ENCODE data around the gene ROMO1. TPM values are rescaled to one million over a fixed set of nuclear protein-coding genes. Genes with fewer than 3 reads are reported as not detected.

ROMO1 gene
- total and polyA plus RNA-seq, 10 of the 15 experiments (the other 5 are each of a cell fraction or from before 2014, with no cell fraction given) = 23.2 to 631 (median 352) TPM

- no TSS peak for BruUV-seq (replicated peaks)
- Histone ChIP-seq H4K20me1 (ENCODE audit: control insufficient read depth, insufficient read depth) (no peaks in the 10 kb centered on the region), H3K27me3 (replicated peaks in 1 of 2; ENCODE audit: control insufficient read depth in 2 of 2, insufficient read depth in 2 of 2, low read length in 1 of 2) (no peaks in the 10 kb centered on the region), H3K36me3 (ENCODE audit: control insufficient read depth in 2 of 2, insufficient read depth in 2 of 2, low read length in 1 of 2) (peaks cover 2 to 13% of the 10 kb centered on the region in 2 experiments; a peak in 3 of 4 replicates), H3K4me1 (ENCODE audit: control insufficient read depth, insufficient read depth, low read length) (peaks cover 11% of the 10 kb centered on the region; the same call in 1 of the 2 replicates), H3K79me2 (ENCODE audit: control insufficient read depth, insufficient read depth, low read length) (peaks cover 27% of the 10 kb centered on the region), H3K9ac (ENCODE audit: control insufficient read depth, insufficient read depth, low read length) (no peak overlapping the region), H3K27ac (ENCODE audit: control insufficient read depth, insufficient read depth) (no peak overlapping the region), H3K9me3 (replicated peaks; ENCODE audit: control insufficient read depth, insufficient read depth, low read length) (no peaks in the 10 kb centered on the region), H3K4me3 (peak overlapping the region; percentile 71), H3K4me2 (ENCODE audit: control insufficient read depth, insufficient read depth) (peak overlapping the region; percentile 95), H2AFZ (ENCODE audit: control insufficient read depth, low read depth, low read length) (peak overlapping the region; percentile 97; the same call in 1 of the 2 replicates)
- intact Hi-C loops (cut with micrococcal nuclease; ENCODE audit: unreplicated experiment) (loop anchor here (2.0 to 5.0 kb wide), 2 partner anchors 95 to 235 kb away; no protein-coding TSS in a partner anchor), in situ Hi-C loops (cut with MboI) (no loop called here)
- RAD21 ChIA-PET (ENCODE audit: unreplicated experiment) = no interaction called here
- WGBS (ENCODE audit: insufficient coverage, insufficient replicate concordance, low lambda C conversion rate, missing lambda C conversion rate) = 83% methylated on average over 9 of the region's 9 CpGs
- DNase-seq (ENCODE audit: low read depth, low spot score) (no peak), ATAC-seq (no peak), FAIRE-seq (no peak)
- SMC1A ChIA-PET (ENCODE audit: uncharacterized antibody, unreplicated experiment) = interaction anchor here (0.6 kb wide), 2 partner anchors 15 to 123 kb away, joined by 3 to 5 read pairs; no protein-coding TSS in a partner anchor
- POLR2A ChIA-PET = interaction anchor here (0.6 kb wide), 3 partner anchors 42 to 186 kb away, joined by 3 to 4 read pairs (median 3); no protein-coding TSS in a partner anchor
- no peak for TF ChIP-seq FOXM1 (IDR thresholded peaks at IDR 0.05; ENCODE audit: low read depth, low read length)
- no peak for TF ChIP-seq NFXL1 (IDR thresholded peaks at IDR 0.05; ENCODE audit: borderline replicate concordance)
- TF ChIP-seq FOXK2 (IDR thresholded peaks at IDR 0.05) = peak; percentile 25; the same call in 1 of the 2 replicates
- TF ChIP-seq TARDBP (IDR thresholded peaks at IDR 0.05; ENCODE audit: borderline replicate concordance) = no peak
- TF ChIP-seq RB1 (IDR thresholded peaks at IDR 0.05; ENCODE audit: borderline replicate concordance) = no peak
- TF ChIP-seq HCFC1 (IDR thresholded peaks at IDR 0.05; ENCODE audit: low read length) = no peak
- no peak for TF ChIP-seq LARP7 (IDR thresholded peaks at IDR 0.05)
- no peak for TF ChIP-seq ZNF687 (IDR thresholded peaks at IDR 0.05)
- TF ChIP-seq EP300 (IDR thresholded peaks at IDR 0.05; ENCODE audit: borderline replicate concordance in 1 of 2, control insufficient read depth in 1 of 2, low read depth in 2 of 2, low read length in 2 of 2) = no peak
- CTCF ChIA-PET = interaction anchor here (0.6 kb wide), 2 partner anchors 269 to 428 kb away, joined by 3 read pairs; no protein-coding TSS in a partner anchor
These were observed 1.4 kb upstream of the ROMO1 start for GRCh38 chr20:35697696-35698297.

All from GM12878 (cell line).